ENCODE measurements around the gene PLVAP. TPM values are rescaled to one million over a fixed set of nuclear protein-coding genes. Genes with fewer than 3 reads are reported as not detected.

Gene PLVAP
- total and polyA plus RNA-seq, 2 donors (not counting 3 experiments of a cell fraction or from before 2014, with no cell fraction given) = 5.7 to 16.9 TPM

DNA sequence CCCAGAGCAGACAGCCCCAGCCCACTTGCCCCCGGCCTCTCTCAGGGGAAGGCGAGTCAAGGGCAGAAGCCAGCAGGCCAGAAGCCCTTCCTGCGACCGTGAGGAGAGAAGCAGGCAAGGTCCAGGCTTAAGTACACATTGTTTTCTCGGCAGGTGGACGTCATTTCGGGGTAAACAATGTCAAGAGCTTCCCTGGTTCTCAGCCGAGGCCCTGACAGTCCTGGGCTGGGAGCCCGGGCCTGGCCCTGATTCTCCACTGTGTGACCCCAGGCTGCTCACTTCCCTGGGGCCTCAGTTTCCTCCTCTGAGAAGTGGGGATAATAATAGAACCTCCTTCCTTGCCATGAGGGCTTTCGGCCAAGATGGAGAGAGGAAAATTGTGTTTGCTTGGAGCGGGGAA, 19.4 kb downstream of the PLVAP start:
- Histone ChIP-seq H3K9me3 (replicated peaks; ENCODE audit: control insufficient read depth, insufficient read depth, low read length) (no peaks in the 10 kb centered on the region), H3K9me1 (replicated peaks; ENCODE audit: control insufficient read depth, extremely low read depth, insufficient read depth, low read length) (no peaks in the 10 kb centered on the region), H3K79me2 (ENCODE audit: control insufficient read depth, insufficient read depth, low read length) (no peaks in the 10 kb centered on the region), H3K4me1 (ENCODE audit: control insufficient read depth, extremely low read depth, insufficient read depth, low read length) (peaks cover 7% of the 10 kb centered on the region), H3K36me3 (ENCODE audit: control insufficient read depth in 2 of 2, extremely low read depth in 1 of 2, insufficient read depth in 2 of 2, low read length in 2 of 2) (no peaks in the 10 kb centered on the region), H3K27ac (ENCODE audit: insufficient read depth, low read depth, low read length) (no peak overlapping the region), H3K9ac (replicated peaks; ENCODE audit: extremely low read depth, insufficient read depth, low read length) (no peak overlapping the region), H3K4me3 (replicated peaks in 1 of 3; ENCODE audit: insufficient read depth in 1 of 3, low read depth in 1 of 3, low read length in 3 of 3) (no peak overlapping the region), H3K4me2 (ENCODE audit: insufficient read depth, low read length) (no peak overlapping the region), H3K27me3 (ENCODE audit: control insufficient read depth in 2 of 2, insufficient read depth in 2 of 2, low read length in 2 of 2) (peaks cover 0 to 3% of the 10 kb centered on the region in 2 experiments), H2AFZ (ENCODE audit: low read depth, low read length) (no peak overlapping the region), H4K20me1 (replicated peaks; ENCODE audit: control insufficient read depth, extremely low read depth, insufficient read depth, low read length) (no peaks in the 10 kb centered on the region)
- no peak for FAIRE-seq
- intact Hi-C loops (cut with micrococcal nuclease) (no loop called here), dilution Hi-C loops (cut with MboI; ENCODE audit: extremely low pct_ligation_motif_present, low sequenced_read_pairs) (no loop called here)
- no TSS peak for BruUV-seq (replicated peaks)
- ChIA-PET POLR2A (no interaction called here), CTCF (interaction anchor here (1.3 kb wide), 1 partner anchor 29 kb away, joined by 4 read pairs; no protein-coding TSS in a partner anchor)
- no peak for DNase-seq (ENCODE audit: low read depth, low spot score)
- TF ChIP-seq GATA2 (IDR thresholded peaks at IDR 0.05; ENCODE audit: insufficient read depth, insufficient read length, low read depth, low read length) (no peak), JUN (IDR thresholded peaks at IDR 0.05; ENCODE audit: borderline replicate concordance, insufficient read depth, insufficient read length, low read depth) (no peak), POLR2A (IDR thresholded peaks at IDR 0.05; ENCODE audit: low read depth, low read length) (no peak), POLR2AphosphoS5 (IDR thresholded peaks at IDR 0.05; ENCODE audit: insufficient read depth, low read depth, low read length) (no peak), EZH2 (IDR thresholded peaks at IDR 0.05; ENCODE audit: borderline replicate concordance, low read depth, low read length, severe bottlenecking) (no peak), FOS (IDR thresholded peaks at IDR 0.05; ENCODE audit: borderline replicate concordance, insufficient read depth, low read length) (no peak), MYC (IDR thresholded peaks at IDR 0.05; ENCODE audit: low read depth, low read length) (no peak)
- TF ChIP-seq, protein P1, sequence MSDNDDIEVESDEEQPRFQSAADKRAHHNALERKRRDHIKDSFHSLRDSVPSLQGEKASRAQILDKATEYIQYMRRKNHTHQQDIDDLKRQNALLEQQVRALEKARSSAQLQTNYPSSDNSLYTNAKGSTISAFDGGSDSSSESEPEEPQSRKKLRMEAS (IDR thresholded peaks at IDR 0.05; ENCODE audit: insufficient read depth, insufficient read length) = no peak
- TF ChIP-seq, protein P2, sequence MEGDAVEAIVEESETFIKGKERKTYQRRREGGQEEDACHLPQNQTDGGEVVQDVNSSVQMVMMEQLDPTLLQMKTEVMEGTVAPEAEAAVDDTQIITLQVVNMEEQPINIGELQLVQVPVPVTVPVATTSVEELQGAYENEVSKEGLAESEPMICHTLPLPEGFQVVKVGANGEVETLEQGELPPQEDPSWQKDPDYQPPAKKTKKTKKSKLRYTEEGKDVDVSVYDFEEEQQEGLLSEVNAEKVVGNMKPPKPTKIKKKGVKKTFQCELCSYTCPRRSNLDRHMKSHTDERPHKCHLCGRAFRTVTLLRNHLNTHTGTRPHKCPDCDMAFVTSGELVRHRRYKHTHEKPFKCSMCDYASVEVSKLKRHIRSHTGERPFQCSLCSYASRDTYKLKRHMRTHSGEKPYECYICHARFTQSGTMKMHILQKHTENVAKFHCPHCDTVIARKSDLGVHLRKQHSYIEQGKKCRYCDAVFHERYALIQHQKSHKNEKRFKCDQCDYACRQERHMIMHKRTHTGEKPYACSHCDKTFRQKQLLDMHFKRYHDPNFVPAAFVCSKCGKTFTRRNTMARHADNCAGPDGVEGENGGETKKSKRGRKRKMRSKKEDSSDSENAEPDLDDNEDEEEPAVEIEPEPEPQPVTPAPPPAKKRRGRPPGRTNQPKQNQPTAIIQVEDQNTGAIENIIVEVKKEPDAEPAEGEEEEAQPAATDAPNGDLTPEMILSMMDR (IDR thresholded peaks at IDR 0.05; ENCODE audit: extremely low read depth in 1 of 2, insufficient read depth in 1 of 2, low read depth in 1 of 2, low read length in 2 of 2) = no peak

All from endothelial cell of umbilical vein (primary cell).